ENCODE data around the gene LRCH1.
A peak's percentile ranks its signal among the peaks of the same experiment; 100 is the strongest.

Gene LRCH1

DNA sequence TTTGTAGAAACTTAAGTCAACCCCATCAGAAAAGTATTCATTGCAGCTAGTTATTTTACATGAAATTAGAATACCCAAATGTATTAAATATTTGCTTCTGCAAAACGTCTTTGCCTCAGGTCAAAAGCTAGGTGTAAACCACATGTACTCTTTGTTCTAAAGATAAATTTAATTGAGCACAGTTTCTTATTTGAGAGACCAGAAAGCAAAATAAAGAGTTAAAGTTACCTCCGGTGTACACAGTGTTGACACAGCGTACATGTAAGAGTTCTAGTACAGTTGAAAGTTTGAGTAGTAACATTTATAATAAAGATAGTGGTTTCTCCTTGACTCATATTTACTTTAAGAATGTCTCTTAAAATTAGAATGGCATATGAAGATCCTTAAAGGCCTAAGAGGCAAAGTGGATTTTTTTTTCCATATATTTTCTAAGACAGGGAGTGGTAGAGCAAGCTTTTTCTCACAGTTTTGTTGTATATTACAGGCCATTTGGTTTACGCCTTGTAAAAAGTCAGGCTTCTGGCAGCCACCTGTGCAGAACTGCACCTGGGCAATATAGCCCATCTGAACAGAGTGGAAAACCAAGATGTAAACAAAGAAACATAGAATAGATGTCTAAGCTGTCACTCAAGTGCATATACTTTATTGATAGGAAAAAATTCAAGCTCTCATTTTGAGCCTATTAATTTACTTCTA, 2.9 kb downstream of the LRCH1 start:
- no peak for DNase-seq
- intact Hi-C loops (cut with DNase I): loop anchor here (10.0 kb wide), 1 partner anchor 69 kb away; no protein-coding TSS in a partner anchor

DNA sequence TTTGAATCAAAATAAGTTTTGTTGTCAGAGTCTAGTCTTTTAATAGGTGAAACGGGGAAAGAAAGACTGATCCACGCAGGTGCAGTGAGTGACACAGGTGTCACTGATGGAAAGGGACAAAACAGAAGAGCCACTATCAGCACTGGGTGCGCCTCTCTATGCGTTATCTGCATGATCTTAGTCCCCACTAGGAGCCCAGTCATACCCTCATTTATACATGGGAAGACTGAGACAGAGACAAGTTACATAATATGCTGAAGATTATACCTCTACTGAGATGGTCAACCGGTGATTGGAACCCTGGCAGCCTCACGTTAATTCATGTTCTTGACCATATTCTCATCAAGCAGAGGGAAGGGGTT, 3.4 kb downstream of the LRCH1 start:
- intact Hi-C loops (cut with DNase I): loop anchor here (10.0 kb wide), 1 partner anchor 68 kb away; no protein-coding TSS in a partner anchor
- DNase-seq: no peak

DNA sequence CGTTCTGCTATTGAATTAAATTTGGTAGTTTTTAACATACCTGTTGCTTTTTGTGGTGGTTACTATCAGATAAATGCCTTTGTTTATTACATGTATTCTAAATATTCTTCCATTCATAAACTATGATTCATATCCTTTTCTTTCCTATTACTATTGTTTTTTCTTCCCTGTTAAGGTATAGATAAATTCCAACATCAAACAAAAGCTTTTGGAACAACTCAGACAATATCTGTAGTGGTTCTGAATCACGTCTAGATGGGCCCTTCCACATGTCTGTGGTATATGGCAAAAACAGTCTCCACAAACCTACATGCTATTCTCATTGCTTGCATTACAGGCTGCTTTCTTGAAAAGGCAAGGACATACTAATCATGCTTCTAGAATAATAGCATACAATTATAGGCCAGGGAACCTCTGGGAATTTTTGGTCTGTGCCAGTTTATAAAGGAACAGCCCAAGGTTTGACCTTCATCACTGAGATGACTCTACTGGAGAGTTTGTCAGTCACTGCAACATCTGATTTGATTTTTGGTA, 6.4 kb downstream of the LRCH1 start:
- intact Hi-C loops (cut with DNase I): loop anchor here (10.0 kb wide), 1 partner anchor 65 kb away; no protein-coding TSS in a partner anchor
- no peak for DNase-seq

DNA sequence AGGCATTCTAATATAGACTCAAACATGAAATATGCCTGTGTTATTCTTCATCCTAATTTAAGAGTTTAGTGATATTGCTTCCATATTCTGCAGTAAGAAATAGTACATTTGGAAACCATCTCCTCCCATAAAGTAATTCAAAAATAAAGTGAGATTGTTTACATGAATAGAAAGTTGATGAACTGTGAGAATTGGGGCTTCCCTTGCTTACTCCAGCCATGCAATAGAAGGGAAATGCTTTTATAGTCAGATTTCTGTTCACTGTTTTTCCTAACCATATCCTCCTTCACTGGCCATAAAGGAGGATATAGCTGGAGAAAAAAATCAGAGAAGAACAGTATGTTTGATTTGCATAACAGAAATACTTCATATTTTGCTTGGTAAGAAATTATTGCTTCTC, 7.8 kb downstream of the LRCH1 start:
- no peak for DNase-seq

DNA sequence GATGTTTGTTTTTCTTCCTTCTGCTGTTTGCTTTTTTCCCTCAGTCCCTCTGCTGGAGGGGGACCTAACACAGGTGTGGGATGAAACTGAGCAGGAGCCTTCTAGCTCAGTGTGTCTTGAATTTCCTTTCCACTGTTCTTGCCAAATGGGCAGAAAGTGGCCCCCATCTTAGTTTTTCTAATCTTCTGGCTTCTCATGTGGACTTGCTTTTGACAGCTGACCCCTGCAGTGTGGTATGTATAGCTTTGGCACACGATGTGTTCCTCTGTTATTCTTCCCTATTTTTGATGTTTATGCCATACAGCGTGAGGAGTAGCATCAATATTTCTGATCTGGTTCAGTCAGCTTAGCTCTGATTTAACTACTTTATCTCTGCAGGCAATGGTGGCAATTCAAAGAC, 8.3 kb downstream of the LRCH1 start:
- intact Hi-C loops (cut with DNase I): loop anchor here (10.0 kb wide), 1 partner anchor 104 kb away; no protein-coding TSS in a partner anchor
- DNase-seq: no peak

More for the DNA sequence above, 7.8 kb downstream of the LRCH1 start:
- intact Hi-C loops (cut with DNase I): loop anchor here (10.0 kb wide), 1 partner anchor 104 kb away; no protein-coding TSS in a partner anchor

DNA sequence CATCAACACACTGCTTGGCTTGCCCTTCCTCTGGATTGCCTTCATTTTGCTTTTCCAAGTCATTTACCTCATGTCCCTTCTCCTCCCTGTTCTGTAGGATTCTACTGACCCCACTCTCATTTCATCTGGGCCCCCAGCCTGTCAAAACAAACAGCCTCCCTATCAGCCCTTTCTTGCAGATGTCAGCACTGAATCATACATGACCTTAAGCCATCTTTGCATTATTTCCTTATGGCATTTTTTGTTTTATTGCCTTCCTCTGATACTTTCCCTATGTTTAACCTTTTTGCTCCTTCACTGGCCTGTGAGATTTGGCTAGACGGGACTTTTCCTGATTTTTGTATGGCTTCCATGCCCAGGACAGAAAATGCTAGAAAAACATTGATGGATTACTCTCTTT, 8.7 kb downstream of the LRCH1 start:
- intact Hi-C loops (cut with DNase I): loop anchor here (10.0 kb wide), 1 partner anchor 103 kb away; no protein-coding TSS in a partner anchor
- DNase-seq: no peak

DNA sequence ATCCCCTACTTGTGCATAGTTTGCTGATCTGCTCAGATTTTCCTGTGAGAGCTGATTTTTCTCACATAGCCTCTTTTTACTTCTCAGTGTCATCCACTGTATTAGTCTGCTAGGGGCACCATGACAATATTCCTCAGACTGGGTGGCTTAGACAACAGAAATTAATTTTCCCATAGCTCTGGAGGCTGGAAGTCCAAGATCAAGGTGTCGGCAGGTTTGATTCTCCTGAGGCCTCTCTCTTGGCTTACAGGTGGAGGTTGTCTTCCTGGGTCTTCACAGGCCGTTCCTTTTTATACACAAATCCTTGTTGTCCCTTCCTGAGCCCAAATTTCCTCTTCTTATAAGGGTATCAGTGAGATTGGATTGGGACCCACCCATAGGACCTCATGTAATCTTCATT, 9.2 kb downstream of the LRCH1 start:
- no peak for DNase-seq
- intact Hi-C loops (cut with DNase I): loop anchor here (10.0 kb wide), 1 partner anchor 103 kb away; no protein-coding TSS in a partner anchor

DNA sequence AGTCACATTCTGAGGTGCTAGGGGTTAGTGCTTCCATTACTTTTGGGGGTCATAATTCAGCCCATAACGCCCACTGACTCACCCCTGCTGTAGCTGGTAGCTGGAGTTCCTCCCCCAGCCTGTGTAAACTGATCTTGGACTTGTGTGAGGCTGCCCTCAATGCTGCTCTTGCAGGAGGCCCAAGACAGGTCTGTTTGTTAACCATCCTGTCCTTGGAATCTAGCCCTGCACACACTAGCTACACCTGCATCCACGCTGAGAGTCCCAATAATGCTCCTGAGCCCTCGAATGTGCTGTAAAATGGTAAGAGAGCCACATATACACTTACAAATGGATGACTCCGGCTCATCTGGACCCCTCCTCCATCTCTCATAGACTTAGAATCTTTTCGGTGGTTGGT, 9.6 kb downstream of the LRCH1 start:
- no peak for DNase-seq
- intact Hi-C loops (cut with DNase I): loop anchor here (10.0 kb wide), 1 partner anchor 102 kb away; no protein-coding TSS in a partner anchor

DNA sequence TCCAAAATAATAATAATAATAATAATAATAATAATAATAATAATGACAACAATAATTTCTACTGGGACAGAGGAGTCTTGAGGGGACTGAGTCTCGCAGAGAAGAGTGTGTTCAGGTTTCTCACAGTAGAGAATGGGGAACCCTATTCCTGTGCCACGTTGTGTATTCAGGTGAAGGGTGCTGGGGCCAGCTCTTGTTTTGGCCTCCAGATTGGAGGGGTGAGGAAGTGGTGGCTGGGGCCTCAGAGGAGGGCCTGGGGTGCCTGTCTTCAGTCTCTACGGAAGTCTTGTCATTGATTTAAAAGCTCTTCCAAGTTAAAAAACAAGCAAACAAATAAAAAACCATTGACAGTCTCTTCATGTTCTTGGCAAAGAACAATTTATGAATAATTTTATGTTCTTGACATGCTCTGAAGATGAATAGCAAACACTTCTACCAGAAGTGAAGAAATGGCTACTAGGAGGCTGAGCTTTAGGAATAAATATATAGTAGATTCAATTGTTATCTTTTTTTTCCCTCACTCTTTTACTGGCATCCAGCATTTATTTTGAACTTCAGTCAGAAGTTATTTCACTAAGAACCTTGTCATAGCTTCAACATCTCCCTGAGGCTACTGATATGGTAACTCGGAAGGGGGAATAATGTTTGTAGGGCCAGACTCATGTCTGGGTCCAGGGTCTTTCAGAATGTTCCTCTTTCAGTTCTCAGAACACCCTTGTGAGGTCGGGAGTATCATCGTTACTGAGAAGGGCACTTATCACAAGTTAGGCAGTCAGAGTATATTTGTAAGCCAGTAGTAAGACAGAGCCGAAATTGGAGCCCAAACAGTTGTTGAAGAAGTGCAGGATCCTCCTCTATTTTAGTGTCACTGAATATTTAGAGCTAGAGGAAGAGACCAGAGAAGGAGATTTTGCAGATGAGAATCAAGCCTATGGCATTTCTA, 13.1 kb downstream of the LRCH1 start:
- no peak for DNase-seq
- intact Hi-C loops (cut with DNase I): loop anchor here (10.0 kb wide), 1 partner anchor 99 kb away; no protein-coding TSS in a partner anchor

DNA sequence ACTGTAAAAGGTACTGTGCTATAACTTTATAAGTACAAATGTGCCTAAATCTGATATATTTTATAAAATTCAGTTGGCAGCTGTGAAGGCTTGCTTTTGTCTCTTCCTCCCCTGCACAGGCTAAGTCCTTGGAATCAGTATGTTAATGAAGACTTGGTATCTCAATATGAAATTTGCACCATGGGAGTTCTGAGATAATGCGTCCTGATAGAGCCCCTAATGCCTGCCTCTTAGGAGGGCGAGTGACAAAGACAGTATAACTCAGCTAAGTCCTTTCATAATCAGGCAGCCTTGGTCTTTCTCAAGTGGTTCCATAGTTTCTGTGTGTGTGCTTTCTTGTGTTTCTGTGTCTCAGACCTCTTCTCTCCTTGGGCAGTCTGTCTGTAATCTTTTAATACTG, 14.7 kb downstream of the LRCH1 start:
- no peak for DNase-seq
- intact Hi-C loops (cut with DNase I): loop anchor here (10.0 kb wide), 1 partner anchor 97 kb away; no protein-coding TSS in a partner anchor

DNA sequence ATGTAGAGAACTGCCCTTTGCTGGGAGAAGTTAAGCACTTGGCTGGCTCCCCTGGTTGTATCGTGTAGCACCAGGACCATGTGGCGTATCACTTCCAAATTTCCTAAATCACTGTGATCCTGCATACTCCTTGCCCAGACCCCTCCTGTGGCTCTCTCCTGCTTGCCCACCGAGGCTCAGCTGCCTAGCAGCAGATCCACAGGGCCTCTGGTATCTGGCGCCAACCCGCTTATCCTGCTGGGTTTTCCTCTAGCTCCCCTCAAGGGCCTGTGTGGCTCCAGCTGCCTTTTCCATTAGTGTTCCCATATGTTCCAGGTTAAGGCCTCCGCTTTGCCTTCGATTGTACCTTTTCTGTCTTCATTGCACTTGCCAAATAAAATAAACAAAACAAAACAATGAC, 16.5 kb downstream of the LRCH1 start:
- no peak for DNase-seq
- intact Hi-C loops (cut with DNase I): loop anchor here (10.0 kb wide), 1 partner anchor 95 kb away; no protein-coding TSS in a partner anchor

DNA sequence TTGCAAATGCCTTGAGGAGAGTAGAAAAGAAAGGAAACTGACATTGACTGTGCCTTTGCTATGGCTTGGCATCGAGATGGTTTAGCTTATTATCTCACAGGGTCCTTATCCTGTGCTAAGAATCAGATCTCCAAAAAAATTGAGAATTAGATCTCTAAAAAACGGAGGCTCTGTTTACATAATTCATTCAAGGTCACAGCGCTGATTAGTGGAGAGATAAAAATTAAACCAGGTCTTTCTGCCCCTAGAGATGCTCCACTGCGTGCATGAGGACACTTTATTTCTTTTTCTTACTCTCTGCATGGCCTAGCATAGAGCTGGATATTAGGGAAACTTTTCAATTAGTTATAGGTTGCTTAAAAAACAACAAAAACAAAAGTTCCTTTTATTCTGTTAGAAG, 17.3 kb downstream of the LRCH1 start:
- intact Hi-C loops (cut with DNase I): no loop called here
- no peak for DNase-seq

DNA sequence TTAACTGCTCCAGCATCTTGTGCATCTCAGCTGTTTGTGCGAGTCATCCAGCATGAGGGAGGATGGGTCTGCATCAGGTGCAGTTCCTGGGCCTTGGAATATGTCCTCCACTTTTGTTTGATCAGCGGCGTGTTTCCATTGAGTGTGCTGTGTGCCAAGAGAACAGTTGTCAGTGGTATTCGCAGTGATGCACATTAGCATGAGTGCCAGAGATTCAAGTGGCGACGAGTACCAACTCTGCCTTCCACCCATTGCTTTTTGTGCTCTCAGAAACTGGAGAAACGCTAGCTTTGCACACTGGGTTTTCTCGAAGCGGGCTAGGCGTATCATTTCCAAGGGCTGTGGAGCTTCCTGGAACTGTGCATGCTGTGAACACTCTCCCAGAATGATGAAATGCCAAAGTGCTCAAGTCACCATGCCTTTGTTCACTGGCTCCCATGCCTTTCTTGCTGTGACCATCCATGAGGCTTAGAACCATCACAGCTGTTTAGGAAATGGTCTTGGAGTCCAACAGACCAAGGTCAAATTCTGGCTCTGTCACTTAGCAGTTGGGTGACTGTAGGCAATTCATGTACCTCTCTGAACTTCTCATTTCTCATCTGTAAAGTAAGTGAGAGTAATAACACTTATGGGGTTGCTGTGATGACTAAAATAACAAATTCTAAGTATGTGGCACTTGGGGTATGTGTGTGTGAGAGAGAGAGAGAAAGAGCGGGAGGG, 18.4 kb downstream of the LRCH1 start:
- peak in 3 of 10 donors; percentile 27 to 79 (median 67) for DNase-seq
- intact Hi-C loops (cut with DNase I): no loop called here

DNA sequence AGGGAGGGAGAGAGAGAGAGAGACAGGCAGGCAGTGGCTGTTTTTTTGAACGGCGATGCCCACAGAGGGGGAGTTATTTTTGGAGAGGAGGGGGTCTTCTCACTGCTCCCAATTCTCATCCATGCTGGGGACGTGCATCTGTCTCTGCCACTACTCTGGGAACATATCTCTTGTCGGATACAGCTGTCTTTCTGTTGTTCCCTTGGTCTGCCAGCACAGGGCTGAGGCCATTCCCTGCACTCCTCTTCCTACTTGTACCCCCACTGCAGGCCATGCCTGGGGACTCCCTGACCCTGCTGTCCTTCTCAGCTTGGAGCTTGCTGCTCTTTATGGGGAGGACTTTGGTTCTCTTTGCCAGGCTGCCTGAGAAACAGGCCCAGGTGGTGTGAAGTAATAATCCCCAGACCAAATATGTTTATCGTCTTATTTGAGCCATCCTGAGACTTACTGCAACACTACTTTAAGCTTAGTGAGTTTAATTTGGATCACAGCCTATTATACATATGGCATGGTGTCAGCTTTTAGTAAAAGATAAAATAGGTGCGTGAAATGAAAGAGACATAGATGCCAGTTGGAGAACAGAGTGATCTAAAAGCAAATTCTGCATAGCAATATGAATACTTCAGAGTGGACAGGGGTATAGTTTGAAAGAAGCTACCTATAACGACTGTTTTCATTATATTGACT, 19.1 kb downstream of the LRCH1 start:
- intact Hi-C loops (cut with DNase I): no loop called here

DNA sequence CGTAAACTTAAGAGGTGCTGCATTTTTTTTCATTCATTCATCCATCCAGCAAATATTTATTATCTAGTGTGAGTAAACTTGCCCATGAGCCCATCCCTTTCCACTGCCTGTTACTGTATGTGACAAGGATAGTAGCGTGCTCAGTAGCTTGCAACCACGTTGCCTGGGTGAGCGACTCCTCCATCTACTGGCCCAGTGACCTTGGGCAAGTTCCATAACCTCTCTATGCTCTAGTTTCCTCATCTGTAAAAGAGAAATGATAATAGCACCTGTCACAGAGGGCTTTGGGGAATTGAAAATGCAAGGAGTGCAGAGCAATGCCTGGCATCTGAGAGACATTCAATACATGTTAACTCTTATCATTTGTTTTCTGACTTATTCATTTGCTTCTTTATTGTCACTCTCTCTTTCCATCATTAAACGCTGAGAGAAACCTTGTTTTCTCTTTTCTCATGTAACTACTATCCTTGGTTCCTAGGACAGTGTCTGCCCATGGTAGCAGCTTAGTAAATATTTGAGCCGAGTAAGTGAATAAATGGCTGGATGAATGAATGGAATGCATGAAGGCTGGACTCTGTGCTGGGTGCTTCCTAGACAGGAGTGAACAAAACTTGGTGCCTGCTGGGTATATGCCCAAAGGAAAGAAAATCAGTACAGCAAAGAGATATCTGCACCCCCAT, 19.9 kb downstream of the LRCH1 start:
- DNase-seq: no peak
- intact Hi-C loops (cut with DNase I): no loop called here

More for the DNA sequence above, 19.1 kb downstream of the LRCH1 start:
- DNase-seq: no peak

DNA sequence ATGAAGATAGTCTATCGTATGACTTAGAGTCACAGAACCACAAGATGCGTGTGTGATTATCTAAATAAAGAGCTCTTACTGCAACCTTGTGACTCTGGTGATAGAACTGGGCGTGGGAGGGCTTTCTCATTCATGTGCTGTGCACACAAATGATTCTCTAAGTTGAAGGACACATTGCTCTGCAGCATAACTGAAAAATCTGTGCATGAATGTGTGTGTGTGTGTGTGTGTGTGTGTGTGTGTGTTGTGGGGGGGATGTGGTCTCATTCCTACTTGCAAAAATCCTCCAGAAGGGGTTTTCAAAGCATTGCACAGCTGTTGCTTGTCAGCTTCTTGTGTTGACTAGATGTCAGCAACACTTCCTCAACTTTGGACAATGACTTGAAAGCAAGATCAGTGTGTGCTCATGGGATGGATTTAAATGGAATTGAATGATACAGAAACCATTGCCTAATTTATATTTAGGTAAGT, 22.4 kb downstream of the LRCH1 start:
- intact Hi-C loops (cut with DNase I): no loop called here
- DNase-seq: no peak

DNA sequence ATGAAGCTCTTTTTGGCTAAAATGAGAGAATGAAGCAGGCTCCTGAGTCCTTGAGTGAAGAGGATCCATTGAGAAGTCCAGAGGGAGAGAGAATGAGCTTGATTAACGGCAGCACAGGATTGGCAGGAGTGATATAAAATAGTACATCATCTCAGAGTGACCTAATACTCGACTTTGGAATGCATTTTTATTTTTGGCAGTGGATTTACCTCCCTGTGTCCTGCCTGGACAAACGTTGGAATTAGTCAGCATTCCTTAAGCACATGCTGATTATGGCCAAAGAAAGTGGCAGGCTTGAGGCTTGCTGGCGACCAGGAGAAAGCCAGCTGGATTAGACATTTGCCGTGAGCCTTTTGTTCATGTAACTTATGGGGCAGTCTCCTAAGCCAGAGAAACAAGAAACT, 22.9 kb downstream of the LRCH1 start:
- intact Hi-C loops (cut with DNase I): no loop called here
- DNase-seq: no peak

DNA sequence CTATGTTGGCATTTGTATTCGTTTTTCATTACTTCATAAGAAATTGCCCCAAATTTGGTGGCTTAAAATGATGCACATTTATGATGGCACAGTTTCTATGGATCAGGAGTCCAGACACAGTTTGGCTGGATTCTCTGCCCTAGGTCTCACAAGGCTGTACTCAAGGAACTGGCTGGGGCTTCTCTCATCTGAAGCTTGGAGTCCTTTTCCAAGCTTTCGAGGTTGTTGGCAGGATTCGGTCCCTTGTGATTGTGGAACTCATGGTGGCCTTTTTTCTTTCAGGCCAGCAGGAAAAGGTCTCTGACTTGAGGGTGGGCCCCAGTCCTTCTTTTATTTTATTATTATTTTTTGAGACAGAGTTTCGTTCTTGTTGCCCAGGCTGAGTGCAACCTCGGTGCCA, 23.8 kb downstream of the LRCH1 start:
- no peak for DNase-seq
- intact Hi-C loops (cut with DNase I): no loop called here
